HG03571 (cell line): ENCODE data around the gene TXN2.
"Not testable (repeated sequence)": the region's sequence is repeated elsewhere in the genome, so short reads cannot be mapped to it uniquely, and the experiment has no call there.

Source experiments
- ATAC-seq: cut with Tn5 transposase; IDR thresholded peaks from one replicate; pipeline ENCODE4 v1.9.1; 2021; ENCODE audit not compliant: unreplicated experiment

TXN2 gene, protein sequence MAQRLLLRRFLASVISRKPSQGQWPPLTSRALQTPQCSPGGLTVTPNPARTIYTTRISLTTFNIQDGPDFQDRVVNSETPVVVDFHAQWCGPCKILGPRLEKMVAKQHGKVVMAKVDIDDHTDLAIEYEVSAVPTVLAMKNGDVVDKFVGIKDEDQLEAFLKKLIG

GRCh38 chr22:36481393-36482168 lies at the start of gene TXN2:
Gene TXN2 (minus strand): TSS chr22:36481640. CDS start chr22:36480837, 803 bp downstream.
- ATAC-seq, result peak; percentile 74

- ATAC-seq, result peak; percentile 81
Measured at GRCh38 chr22:36528795-36529751, 47.6 kb upstream of the TXN2 start, which contains the start of gene EIF3D. Gene EIF3D (minus strand): TSS chr22:36529166. CDS start chr22:36526121, 3,045 bp downstream.

- ATAC-seq, result no peak
Measured at GRCh38 chr22:36528341-36528740, 46.9 kb upstream of the TXN2 start.

GRCh38 chr22:36522662-36523061 lies 41.2 kb upstream of the TXN2 start:
- ATAC-seq, result no peak

- no peak for ATAC-seq
Measured at GRCh38 chr22:36520423-36520822, 39.0 kb upstream of the TXN2 start.

DNA sequence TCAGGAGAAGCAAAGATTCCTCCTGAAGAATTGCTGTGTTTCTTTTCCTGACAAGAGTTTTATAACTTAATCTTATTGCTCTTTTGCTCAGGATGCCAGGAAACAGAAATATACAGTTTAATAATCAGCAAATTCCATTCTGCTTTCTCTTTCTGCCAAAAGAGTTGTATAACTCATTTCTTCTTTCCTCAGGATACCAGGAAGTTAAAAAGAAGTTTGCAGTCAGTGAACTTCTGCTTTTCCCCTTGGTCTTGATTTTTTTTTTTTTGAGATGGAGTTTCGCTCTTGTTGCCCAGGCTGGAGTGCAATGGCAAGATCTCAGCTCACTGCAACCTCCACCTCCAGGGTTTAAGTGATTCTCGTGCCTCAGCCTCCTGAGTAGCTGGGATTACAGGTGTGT lies 38.5 kb upstream of the TXN2 start:
- ATAC-seq, result not testable (repeated sequence)

DNA sequence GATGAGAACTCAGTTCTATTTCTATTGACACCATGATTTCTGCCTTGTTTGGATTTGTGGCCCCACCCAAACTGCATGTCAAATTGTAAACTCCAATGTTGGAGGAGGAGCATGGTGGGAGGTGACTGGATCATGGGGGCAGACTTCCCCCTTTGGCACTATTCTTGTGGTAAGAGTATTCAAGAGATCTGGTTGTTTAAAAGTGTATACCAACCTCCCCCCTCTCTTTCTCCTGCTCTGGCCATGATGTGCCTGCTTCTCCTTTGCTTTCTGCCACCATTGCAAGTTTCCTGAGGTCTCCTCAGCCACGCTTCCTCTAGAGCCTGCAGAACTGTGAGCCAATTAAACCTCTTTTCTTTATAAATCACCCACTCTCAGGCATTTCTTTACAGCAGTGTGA lies 33.3 kb upstream of the TXN2 start:
- no peak for ATAC-seq

DNA sequence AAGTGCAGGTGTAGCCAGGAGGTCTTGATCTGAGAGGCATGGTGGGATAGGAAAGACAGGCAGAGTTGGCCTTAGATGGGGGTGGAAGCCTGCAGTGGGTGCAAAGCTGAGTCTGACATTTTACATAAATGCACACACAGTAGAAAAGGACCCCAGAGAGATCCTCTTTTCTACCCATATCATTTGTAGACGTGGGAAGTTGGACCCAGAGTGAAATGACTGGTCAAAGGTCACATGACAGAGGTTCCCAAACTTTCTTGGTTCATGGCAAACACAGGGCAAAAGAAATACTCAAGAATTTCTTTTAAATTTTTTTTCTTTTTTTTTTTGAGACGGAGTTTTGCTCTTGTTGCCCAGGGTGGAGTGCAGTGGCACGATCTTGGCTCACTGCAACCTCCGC lies 31.6 kb upstream of the TXN2 start:
- ATAC-seq, result no peak

DNA sequence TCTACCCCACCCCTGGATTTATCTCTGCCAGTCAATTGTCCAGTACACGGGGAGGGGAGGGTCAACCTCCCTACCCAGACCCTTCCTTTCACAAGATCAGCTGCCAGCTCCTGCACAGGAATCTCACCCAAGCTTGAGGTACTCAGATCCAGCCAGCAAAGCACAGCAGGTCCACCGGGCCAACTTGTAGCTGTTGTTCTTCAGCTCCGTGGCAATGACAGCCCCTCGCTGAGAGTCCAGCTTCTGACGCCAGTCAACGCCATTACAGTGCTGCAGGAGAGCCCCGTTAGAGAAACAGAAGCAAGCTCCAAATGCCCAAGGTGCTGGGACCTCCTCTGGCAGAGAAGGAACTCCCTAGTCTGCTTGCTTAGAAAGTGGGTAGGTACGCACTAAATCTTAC lies 30.9 kb upstream of the TXN2 start:
- no peak for ATAC-seq

DNA sequence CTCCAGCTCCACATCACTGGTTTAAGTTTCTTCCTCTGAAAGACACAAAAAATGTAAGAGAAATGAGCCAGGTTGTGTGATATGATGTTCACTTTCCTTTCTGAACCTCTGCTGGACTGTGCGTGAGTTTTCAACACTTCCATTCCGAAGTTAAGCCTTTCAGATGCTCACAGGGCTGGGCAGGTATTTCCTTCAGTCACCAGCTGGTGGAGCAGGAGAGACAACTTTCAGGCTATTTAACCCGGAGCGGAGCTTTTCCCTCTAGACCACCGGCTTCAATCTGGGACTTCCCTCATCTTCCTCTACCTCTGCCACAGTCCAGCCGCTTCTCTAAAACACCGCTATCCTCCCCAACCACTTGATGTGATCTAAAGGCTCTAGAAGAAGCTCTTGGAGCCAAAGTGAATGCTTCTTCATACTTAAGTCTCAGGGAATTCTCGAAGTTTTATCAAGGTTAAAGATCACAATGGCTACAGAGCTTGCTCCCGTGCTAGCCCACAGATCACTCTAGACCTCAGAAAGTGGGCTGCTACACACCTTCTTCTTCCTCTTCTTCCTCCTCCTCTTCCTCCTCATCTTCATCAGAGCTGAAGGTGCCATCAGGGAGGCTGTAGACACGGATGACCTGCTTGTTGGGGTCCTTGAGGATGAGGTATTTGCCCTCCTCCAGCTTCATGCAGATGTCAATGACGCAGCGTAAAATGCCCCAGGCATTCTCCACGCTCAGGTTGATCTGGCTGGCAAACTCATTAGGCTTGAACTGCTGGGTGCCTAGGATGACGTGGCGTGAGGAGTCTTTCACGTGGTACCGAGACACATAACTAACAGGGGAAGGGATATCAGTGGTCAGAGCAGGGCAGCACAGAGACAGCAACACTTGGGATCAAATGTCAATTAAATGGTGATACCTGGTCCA lies 29.8 kb upstream of the TXN2 start:
- no peak for ATAC-seq

GRCh38 chr22:36510384-36510783 lies 28.9 kb upstream of the TXN2 start:
- no peak for ATAC-seq

GRCh38 chr22:36507518-36508010 lies 26.1 kb upstream of the TXN2 start:
- no peak for ATAC-seq

DNA sequence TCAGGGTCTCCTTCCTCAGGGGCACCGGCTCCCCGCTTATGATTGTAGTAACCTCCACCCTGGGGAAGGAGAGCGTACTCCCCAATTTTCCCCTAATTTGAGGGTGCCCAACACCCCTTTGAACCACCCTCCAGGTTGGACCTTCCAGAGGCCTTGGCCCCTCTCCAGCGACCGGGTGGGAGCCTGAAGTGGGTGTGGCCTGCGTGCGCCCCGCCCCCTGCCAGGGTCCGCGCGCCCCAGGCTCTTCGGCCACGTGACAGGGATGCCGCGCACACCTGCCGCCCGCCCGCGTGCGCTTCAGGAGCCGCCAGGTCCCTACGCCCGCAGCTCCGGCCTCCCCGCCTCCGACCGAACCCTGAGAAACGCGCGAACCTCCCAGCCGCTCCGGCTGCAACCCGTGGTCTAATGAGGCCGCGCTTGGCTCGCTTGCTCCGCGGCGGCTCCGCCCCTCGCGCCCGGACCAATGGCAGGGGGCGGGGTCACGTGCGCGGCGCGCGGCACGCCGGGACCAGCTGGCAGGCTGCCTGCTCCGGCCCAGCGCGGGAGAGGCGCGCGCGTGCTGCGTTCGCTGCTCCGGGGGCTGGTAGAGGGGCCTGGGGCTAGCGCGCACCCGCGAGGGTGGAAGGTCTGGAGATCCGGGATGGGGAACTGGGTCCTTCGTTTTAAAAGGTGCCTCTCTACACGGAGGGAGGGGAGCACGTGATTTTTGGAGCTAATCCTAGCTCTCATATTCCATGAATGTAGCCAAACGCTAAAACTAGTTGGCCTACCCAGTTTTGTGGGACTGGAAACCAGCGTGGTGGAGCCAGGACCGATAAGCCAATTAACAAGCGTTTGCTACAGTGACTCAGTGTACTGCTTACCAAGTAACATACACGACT lies 25.4 kb upstream of the TXN2 start, which contains the start of gene FOXRED2:
FOXRED2 (minus strand) TSS at position 404 of the 881 bp plus-strand sequence. CDS start 618 bp downstream, outside the sequence.
- ATAC-seq, result peak; percentile 64

DNA sequence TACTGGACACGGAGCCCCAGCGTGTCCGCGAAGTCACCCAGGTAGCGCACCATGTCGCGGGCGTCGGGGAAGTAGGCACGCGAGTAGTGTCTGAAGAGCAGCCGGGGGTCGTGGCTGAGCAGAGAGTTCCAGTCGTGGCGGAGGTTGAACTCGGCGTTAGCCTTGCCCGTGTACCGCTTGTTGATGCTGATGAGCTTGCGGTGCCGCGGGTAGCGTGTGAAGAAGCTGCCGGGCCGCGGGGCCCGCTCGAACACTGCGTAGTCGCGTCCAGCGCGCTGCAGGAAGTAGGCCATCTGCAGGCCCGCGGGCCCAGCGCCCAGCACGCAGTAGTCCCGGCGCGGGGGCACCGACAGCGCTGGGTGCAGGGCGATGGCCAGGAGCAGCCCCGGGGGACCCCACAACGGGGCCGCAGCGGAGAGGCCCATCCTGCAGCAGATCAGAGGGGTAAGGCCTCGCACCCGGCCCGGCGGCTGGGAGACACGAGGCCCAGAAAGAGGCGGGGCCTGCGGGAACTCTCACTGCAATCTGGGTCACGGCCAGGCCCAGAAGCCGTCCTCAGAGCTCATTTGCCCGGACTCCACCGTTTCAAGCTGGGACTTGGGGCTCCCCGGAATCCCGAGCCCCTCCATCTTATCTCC lies 24.7 kb upstream of the TXN2 start:
- no peak for ATAC-seq

GRCh38 chr22:36497910-36498665 lies 16.6 kb upstream of the TXN2 start:
- ATAC-seq, result no peak

DNA sequence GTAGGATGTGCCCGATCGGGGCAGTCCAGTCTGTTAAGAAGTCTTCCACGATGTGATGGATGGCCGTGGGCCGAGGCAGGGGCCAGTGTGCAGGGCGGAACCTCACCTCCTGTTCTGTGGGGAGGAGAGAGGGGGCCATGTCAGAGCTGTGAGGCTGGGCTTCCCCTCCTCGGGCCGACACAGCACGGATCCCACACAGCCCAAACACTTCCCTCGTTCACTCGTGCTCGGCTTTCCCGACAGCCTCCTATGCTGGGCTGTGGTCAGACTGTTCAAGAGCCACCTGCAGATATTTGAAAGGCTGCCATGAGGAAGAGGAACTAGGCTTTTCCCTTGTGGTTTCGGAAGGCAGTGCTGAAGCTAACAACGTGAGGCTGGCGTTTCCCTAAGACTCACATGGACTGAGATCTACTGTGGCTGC lies 12.3 kb upstream of the TXN2 start:
- no peak for ATAC-seq

DNA sequence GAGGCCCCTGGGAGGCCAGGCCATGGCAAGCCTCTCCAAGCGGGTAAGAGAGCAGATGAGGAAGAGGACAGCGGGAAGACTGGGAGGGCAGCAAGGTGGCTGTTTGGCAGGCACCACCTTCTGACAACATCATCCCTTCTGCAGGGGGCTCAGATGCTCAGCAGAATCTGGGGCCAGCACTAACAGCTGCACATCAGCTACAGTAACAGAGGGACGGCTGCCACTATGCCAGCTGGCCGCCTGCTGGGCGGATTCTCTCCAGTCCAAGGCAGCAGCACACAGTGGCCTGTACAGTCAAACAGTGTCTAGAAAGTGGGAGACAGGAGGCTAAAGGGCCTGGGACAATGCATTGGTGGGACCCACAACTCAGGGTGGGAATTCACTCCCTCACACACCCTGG lies 10.7 kb upstream of the TXN2 start:
- ATAC-seq, result no peak

DNA sequence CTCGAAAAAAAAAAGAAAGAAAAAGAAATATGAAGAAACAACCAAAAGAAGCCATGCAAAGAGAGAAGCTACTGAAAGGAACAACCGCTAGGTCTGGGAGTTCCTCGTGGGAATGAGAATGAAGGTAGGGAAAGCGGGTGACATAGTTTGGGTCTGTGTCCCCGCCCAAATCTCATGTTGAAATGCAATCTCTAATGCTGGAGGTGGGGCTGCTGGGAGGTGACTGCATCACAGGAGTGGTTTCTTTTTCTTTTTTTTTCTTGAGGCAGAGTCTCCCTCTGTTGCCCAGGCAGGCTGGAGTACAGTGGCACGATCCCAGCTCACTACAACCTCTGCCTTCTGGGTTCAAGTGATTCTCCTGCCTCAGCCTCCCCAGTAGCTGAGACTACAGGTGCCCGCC lies 9.7 kb upstream of the TXN2 start:
- no peak for ATAC-seq
